OCI-LY1 (cell line): ENCODE measurements around the gene RNASE4.
A peak's percentile ranks its signal among the peaks of the same experiment; 100 is the strongest.

Experiments
- EZH2 ChIP-seq: fragments of 200-600 bp; sonication (generic), shearing (Covaris generic); IDR thresholded peaks from 2 replicates; pipeline ENCODE4 v1.8.0; 2017; ENCODE audit warnings: borderline replicate concordance, mixed run types, mild to moderate bottlenecking, antibody characterized with exemption, low read length, moderate library complexity, mixed read lengths
- TF ChIP-seq, protein P1 (sequence below): fragments of 200-600 bp; sonication (generic), shearing (Covaris generic); IDR thresholded peaks from 2 replicates; pipeline ENCODE4 v1.5.1; 2017; ENCODE audit warnings: mild to moderate bottlenecking, antibody characterized with exemption, low read length, moderate library complexity, mixed read lengths

DNA sequence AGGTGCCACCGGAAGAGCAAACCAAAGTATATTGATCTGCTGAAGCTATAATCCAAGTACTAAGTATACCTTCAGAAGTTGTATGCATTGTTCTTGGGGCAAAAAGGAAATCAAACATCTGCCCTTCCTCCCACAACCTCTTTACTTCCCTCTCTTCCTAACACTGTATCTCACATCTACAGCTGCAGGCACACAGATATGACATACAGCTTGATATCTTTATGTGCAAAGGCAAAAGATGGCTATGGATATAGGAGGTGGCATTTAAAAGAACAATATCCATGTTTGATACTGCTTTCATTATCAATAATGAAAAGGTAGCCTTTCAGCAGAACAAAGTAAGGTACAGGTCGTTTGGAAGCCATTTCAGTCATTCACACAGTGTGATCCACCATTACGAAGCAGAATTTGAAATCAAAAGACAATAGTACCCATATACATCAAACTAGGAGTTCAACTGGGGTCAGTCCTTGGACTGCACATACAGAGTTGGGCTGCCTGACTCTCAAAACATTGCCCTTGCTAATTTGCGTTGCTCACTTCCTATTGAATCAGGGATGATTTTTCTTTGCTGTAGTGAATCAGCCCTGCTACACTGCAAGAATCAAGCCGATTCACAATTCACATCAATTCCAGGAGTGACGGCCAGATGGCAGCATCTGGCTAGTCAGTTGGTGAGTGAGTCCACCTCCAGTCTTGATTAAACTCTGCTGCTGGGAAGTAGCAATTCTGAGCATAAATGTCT is 13.1 kb downstream of the RNASE4 start:
- TF ChIP-seq, protein P1, sequence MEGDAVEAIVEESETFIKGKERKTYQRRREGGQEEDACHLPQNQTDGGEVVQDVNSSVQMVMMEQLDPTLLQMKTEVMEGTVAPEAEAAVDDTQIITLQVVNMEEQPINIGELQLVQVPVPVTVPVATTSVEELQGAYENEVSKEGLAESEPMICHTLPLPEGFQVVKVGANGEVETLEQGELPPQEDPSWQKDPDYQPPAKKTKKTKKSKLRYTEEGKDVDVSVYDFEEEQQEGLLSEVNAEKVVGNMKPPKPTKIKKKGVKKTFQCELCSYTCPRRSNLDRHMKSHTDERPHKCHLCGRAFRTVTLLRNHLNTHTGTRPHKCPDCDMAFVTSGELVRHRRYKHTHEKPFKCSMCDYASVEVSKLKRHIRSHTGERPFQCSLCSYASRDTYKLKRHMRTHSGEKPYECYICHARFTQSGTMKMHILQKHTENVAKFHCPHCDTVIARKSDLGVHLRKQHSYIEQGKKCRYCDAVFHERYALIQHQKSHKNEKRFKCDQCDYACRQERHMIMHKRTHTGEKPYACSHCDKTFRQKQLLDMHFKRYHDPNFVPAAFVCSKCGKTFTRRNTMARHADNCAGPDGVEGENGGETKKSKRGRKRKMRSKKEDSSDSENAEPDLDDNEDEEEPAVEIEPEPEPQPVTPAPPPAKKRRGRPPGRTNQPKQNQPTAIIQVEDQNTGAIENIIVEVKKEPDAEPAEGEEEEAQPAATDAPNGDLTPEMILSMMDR: peak; percentile 86
- no peak for TF ChIP-seq EZH2
